Loucy (cell line): ENCODE results near the gene SRSF7.

Experiments
- CTCF ChIP-seq: fragments of 200-600 bp; sonication (generic); conservative IDR thresholded peaks from 2 replicates; pipeline ENCODE4 v1.5.1; 2014; ENCODE audit warnings: mild to moderate bottlenecking, antibody characterized with exemption, low read length
- EZH2phosphoT487 ChIP-seq: fragments of 200-600 bp; IDR thresholded peaks from 2 replicates; pipeline ENCODE4 v1.6.1; 2018; ENCODE audit warnings: antibody characterized with exemption, mild to moderate bottlenecking, moderate library complexity, borderline replicate concordance

GRCh38 chr2:38775921-38776225, 24.7 kb upstream of the SRSF7 start:
- TF ChIP-seq CTCF: no peak
- no peak for TF ChIP-seq EZH2phosphoT487
